ENCODE data around the gene MEGF9. TPM values are rescaled to one million over a fixed set of nuclear protein-coding genes. Genes with fewer than 3 reads are reported as not detected.

The MEGF9 gene
- total RNA-seq, 2 experiments from 2014 or later = 10.6 TPM

DNA sequence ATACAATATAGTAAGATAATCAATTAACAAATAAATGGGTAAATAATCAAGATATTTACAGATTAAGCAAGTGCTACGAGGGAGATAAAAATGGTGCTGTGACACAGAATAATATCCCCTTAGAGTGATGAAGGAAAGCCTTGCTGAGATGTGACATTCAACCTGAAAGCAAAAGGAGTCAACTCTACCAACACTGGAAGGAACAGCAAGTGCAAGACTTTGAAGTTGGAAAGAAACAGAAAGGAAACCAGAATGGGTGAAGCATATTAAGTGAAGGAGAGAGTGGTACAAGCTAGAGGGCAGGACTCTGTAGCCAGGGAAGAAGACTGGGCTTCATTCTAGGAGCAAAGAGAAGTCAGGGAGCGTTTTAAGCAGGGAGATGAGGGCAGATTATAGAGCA lies 12.2 kb upstream of the MEGF9 start:
- Mint-ChIP-seq H3K27me3 (no peaks in the 10 kb centered on the region), H3K36me3 (ENCODE audit: low read depth) (no peaks in the 10 kb centered on the region), H3K9me3 (no peaks in the 10 kb centered on the region), H3K4me3 (no peak overlapping the region), H3K27ac (no peak overlapping the region), H3K4me1 (peaks cover 19% of the 10 kb centered on the region)
- DNase-seq = no peak
- ChIA-PET POLR2A (interaction anchor here (1.0 to 1.1 kb wide), 2 partner anchors 9 to 11 kb away, joined by 3 read pairs; no protein-coding TSS in a partner anchor), CTCF (interaction anchor here (1.0 kb wide), 1 partner anchor 14 kb away, joined by 3 read pairs; no protein-coding TSS in a partner anchor)

DNA sequence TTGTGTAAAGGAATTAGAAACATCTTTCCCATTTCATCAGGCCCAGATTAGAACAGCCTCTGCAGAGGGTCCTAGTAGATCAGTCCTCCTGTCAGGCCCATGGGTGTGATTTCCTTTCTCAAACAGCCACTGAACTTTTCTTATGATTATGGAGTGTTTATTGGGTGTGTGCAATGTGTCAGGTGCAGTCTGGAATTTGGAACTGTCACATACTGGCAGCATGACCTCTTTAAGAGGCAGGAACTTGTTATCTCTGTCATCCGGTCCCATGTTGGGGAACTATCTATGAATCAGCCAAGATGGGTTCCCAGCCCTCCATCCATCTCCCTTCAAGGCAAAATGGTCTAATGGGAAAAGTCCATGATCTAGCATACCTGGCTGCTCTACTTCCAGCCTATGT lies 11.6 kb upstream of the MEGF9 start:
- ChIA-PET CTCF (interaction anchor here (1.0 kb wide), 1 partner anchor 14 kb away, joined by 3 read pairs; no protein-coding TSS in a partner anchor), POLR2A (interaction anchor here (1.0 to 1.1 kb wide), 2 partner anchors 9 to 11 kb away, joined by 3 read pairs; no protein-coding TSS in a partner anchor)
- DNase-seq = no peak
- Mint-ChIP-seq H3K9me3 (no peaks in the 10 kb centered on the region), H3K27me3 (no peaks in the 10 kb centered on the region), H3K36me3 (ENCODE audit: low read depth) (no peaks in the 10 kb centered on the region), H3K4me3 (no peak overlapping the region), H3K27ac (no peak overlapping the region), H3K4me1 (peaks cover 19% of the 10 kb centered on the region)

GRCh38 chr9:120724757-120725400 lies 10.6 kb upstream of the MEGF9 start:
- H3K4me1 Mint-ChIP-seq = peaks cover 19% of the 10 kb centered on the region
- no peaks in the 10 kb centered on the region for H3K27me3 Mint-ChIP-seq
- H3K4me3 Mint-ChIP-seq = no peak overlapping the region
- ChIA-PET POLR2A (no interaction called here), CTCF (no interaction called here)
- H3K36me3 Mint-ChIP-seq (ENCODE audit: low read depth) = no peaks in the 10 kb centered on the region
- no peak overlapping the region for H3K27ac Mint-ChIP-seq
- H3K9me3 Mint-ChIP-seq = no peaks in the 10 kb centered on the region
- DNase-seq = no peak

DNA sequence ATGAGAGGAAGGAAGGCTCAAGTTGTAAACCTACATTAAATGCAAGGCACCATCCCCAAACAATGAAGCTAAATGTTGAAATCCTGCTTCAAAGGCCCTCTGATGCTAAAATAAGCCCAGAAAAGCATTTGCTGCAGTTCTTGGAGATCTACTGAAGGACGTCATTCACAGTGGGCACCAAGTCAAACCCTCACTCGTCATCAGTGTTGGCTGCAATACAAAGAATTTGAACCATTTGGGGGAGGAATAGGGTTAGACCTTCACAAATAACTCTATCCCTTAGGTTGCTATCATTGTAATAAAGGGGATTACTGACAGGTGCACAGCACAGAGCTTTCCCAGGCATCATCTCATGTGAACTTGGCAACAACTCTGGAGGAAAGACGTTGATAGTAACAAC lies 9.3 kb upstream of the MEGF9 start:
- ChIA-PET CTCF (interaction anchor here (0.6 kb wide), 1 partner anchor 76 kb away, joined by 3 read pairs; no protein-coding TSS in a partner anchor), POLR2A (no interaction called here)
- DNase-seq = no peak
- peaks cover 13% of the 10 kb centered on the region for H3K4me1 Mint-ChIP-seq
- no peak overlapping the region for H3K27ac Mint-ChIP-seq
- no peak overlapping the region for H3K4me3 Mint-ChIP-seq
- H3K36me3 Mint-ChIP-seq (ENCODE audit: low read depth) = no peaks in the 10 kb centered on the region
- H3K27me3 Mint-ChIP-seq = no peaks in the 10 kb centered on the region
- H3K9me3 Mint-ChIP-seq = no peaks in the 10 kb centered on the region

DNA sequence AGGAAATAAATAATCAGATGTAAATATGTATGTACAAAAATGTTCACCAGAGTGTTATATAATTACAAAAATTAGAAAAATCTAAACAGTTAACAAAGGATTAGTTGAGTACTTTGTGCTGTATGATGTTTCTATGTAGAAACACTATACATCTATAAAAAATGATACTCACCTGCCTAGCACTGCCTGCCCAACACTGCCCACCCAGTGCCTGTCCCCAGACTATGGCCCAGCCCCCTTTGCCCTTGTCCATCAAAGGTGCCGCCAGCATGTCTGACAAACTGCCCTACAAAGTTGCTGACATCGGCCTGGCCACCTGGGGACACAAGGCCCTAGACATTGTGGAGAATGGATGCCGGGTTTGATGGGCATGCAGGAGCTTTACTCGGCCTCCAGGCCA lies 6.1 kb upstream of the MEGF9 start:
- no peak overlapping the region for H3K27ac Mint-ChIP-seq
- H3K4me1 Mint-ChIP-seq = peaks cover 4% of the 10 kb centered on the region
- H3K4me3 Mint-ChIP-seq = no peak overlapping the region
- H3K36me3 Mint-ChIP-seq (ENCODE audit: low read depth) = no peaks in the 10 kb centered on the region
- no peaks in the 10 kb centered on the region for H3K27me3 Mint-ChIP-seq
- POLR2A ChIA-PET = no interaction called here
- DNase-seq = no peak
- CTCF ChIA-PET = interaction anchor here (0.5 kb wide), 1 partner anchor 622 kb away, joined by 3 read pairs; no protein-coding TSS in a partner anchor
- H3K9me3 Mint-ChIP-seq = no peaks in the 10 kb centered on the region

- Mint-ChIP-seq H3K4me1 (peaks cover 8% of the 10 kb centered on the region), H3K4me3 (no peak overlapping the region), H3K27me3 (no peaks in the 10 kb centered on the region), H3K36me3 (ENCODE audit: low read depth) (no peaks in the 10 kb centered on the region), H3K9me3 (no peaks in the 10 kb centered on the region), H3K27ac (no peak overlapping the region)
- ChIA-PET CTCF (interaction anchor here (0.8 to 2.0 kb wide), 4 partner anchors 17 to 218 kb away, joined by 3 to 4 read pairs (median 4); no protein-coding TSS in a partner anchor), POLR2A (interaction anchor here (1.4 to 1.9 kb wide), 2 partner anchors 95 to 132 kb away, joined by 3 to 5 read pairs; no protein-coding TSS in a partner anchor)
- no peak for DNase-seq
Measured at GRCh38 chr9:120718316-120718715, 4.0 kb upstream of the MEGF9 start.

GRCh38 chr9:120717176-120717575 lies 2.9 kb upstream of the MEGF9 start:
- no peaks in the 10 kb centered on the region for H3K36me3 Mint-ChIP-seq (ENCODE audit: low read depth)
- H3K4me3 Mint-ChIP-seq = no peak overlapping the region
- H3K4me1 Mint-ChIP-seq = peaks cover 20% of the 10 kb centered on the region
- no peak overlapping the region for H3K27ac Mint-ChIP-seq
- ChIA-PET CTCF (interaction anchor here (0.7 to 2.0 kb wide), 6 partner anchors 12 to 264 kb away, joined by 3 to 4 read pairs (median 4); no protein-coding TSS in a partner anchor), POLR2A (interaction anchor here (1.1 to 1.9 kb wide), 2 partner anchors 9 to 131 kb away, joined by 3 to 5 read pairs; no protein-coding TSS in a partner anchor)
- H3K27me3 Mint-ChIP-seq = no peaks in the 10 kb centered on the region
- no peak for DNase-seq
- H3K9me3 Mint-ChIP-seq = no peaks in the 10 kb centered on the region

- H3K4me1 Mint-ChIP-seq = peaks cover 27% of the 10 kb centered on the region
- ChIA-PET CTCF (interaction anchor here (0.7 to 1.0 kb wide), 3 partner anchors 67 to 264 kb away, joined by 3 read pairs; no protein-coding TSS in a partner anchor), POLR2A (no interaction called here)
- DNase-seq = no peak
- no peaks in the 10 kb centered on the region for H3K27me3 Mint-ChIP-seq
- H3K4me3 Mint-ChIP-seq = no peak overlapping the region
- no peaks in the 10 kb centered on the region for H3K9me3 Mint-ChIP-seq
- H3K36me3 Mint-ChIP-seq (ENCODE audit: low read depth) = no peaks in the 10 kb centered on the region
- no peak overlapping the region for H3K27ac Mint-ChIP-seq
Measured at GRCh38 chr9:120716483-120716882, 2.2 kb upstream of the MEGF9 start.

DNA sequence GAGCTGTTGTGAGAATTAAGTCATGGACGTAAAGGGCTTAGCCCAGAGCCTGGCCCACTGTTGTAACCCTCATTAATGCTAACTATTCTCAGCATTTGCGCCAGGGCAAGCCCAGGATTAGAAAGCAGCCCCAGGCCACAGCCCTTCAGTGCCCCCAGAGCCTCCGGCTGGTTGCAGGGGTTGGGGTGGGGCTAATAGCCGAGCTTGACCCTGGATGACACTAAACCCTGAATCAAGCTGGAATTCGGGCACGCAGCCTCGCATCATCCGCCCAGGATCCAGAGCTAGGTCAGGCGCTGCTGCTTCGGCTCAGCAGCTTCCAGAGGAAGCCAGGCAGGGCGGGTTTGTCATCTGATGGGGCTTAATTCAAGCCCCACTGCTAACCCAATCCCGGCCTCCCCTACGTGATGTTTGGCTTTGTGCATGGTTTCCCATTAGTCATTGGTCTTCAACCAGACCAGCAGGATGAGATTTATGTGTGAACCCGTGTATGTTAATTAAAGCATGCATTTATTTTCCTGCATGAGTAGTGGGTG lies 1.2 kb upstream of the MEGF9 start:
- Mint-ChIP-seq H3K36me3 (ENCODE audit: low read depth) (no peaks in the 10 kb centered on the region), H3K4me1 (peaks cover 36% of the 10 kb centered on the region), H3K9me3 (no peaks in the 10 kb centered on the region), H3K27me3 (no peaks in the 10 kb centered on the region), H3K4me3 (peak overlapping the region; percentile 80), H3K27ac (no peak overlapping the region)
- no peak for DNase-seq
- POLR2A ChIA-PET = interaction anchor here (0.8 to 1.9 kb wide), 9 partner anchors 11 to 356 kb away, joined by 3 to 10 read pairs (median 3); partner anchors contain the start of genes FBXW2 and PSMD5
- CTCF ChIA-PET = interaction anchor here (0.6 to 1.5 kb wide), 4 partner anchors 14 to 124 kb away, joined by 3 to 6 read pairs (median 4); no protein-coding TSS in a partner anchor

GRCh38 chr9:120714846-120715388 lies 647 bp upstream of the MEGF9 start:
- Mint-ChIP-seq H3K4me1 (peaks cover 40% of the 10 kb centered on the region), H3K27ac (peak overlapping the region; percentile 54)
- CTCF ChIA-PET = interaction anchor here (1.2 to 1.5 kb wide), 2 partner anchors 14 kb away, joined by 3 to 4 read pairs; no protein-coding TSS in a partner anchor

GRCh38 chr9:120713257-120714087 lies 798 bp downstream of the MEGF9 start:
- Mint-ChIP-seq H3K4me3 (peak overlapping the region; percentile 83), H3K4me1 (peaks cover 46% of the 10 kb centered on the region), H3K27ac (peak overlapping the region; percentile 73), H3K36me3 (ENCODE audit: low read depth) (no peaks in the 10 kb centered on the region), H3K9me3 (no peaks in the 10 kb centered on the region), H3K27me3 (no peaks in the 10 kb centered on the region)
- CTCF ChIA-PET = no interaction called here
- POLR2A ChIA-PET = interaction anchor here (0.9 to 1.9 kb wide), 6 partner anchors 80 to 408 kb away, joined by 3 to 5 read pairs (median 3); partner anchors contain the start of gene FBXW2
- DNase-seq = peak; percentile 25

More at GRCh38 chr9:120714846-120715388, 647 bp upstream of the MEGF9 start:
- Mint-ChIP-seq H3K27me3 (no peaks in the 10 kb centered on the region), H3K9me3 (no peaks in the 10 kb centered on the region), H3K36me3 (ENCODE audit: low read depth) (no peaks in the 10 kb centered on the region), H3K4me3 (peak overlapping the region; percentile 80)
- POLR2A ChIA-PET = interaction anchor here (0.8 to 1.9 kb wide), 12 partner anchors 11 to 418 kb away, joined by 3 to 10 read pairs (median 3); partner anchors contain the start of genes FBXW2 and PSMD5
- no peak for DNase-seq

DNA sequence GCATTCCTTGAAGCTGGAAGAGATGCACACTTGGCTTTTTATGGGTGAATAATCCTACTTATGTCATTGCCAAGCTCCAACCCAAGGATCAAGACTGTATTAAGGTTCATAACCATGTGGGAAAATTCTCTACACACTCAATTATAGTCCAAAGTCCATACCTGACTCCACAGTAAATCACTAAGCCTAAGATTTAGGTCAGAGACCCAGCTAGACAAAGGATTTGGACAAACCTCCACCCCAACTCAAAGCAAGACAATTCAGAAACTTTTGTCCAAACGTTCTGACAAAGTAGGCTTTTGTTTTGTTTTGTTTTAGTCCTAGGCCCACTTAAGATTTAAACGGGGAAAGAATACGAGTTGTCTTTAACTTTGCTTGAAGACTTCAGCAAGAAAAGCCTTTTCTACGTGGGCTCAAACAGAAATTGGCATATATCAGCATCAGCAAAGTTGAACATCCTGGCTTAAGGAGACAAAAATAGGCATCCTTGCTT lies 1.7 kb downstream of the MEGF9 start:
- CTCF ChIA-PET = interaction anchor here (0.7 to 1.7 kb wide), 6 partner anchors 14 to 132 kb away, joined by 3 to 5 read pairs (median 4); no protein-coding TSS in a partner anchor
- H3K9me3 Mint-ChIP-seq = no peaks in the 10 kb centered on the region
- no peak for DNase-seq
- no peaks in the 10 kb centered on the region for H3K36me3 Mint-ChIP-seq (ENCODE audit: low read depth)
- peak overlapping the region; percentile 83 for H3K4me3 Mint-ChIP-seq
- H3K27me3 Mint-ChIP-seq = no peaks in the 10 kb centered on the region
- peaks cover 46% of the 10 kb centered on the region for H3K4me1 Mint-ChIP-seq
- peak overlapping the region; percentile 73 for H3K27ac Mint-ChIP-seq
- POLR2A ChIA-PET = interaction anchor here (0.9 to 1.9 kb wide), 6 partner anchors 81 to 409 kb away, joined by 3 to 5 read pairs (median 3); partner anchors contain the start of gene FBXW2
